Astrocyte of the cerebellum (primary cell): Measurements from ENCODE around the gene ZNF785.
"Not testable (repeated sequence)": the region's sequence is repeated elsewhere in the genome, so short reads cannot be mapped to it uniquely, and the experiment has no call there.

Experiments used
- DNase-seq: peaks from one replicate; pipeline ENCODE4 v3.0.0-alpha.2; 2011; ENCODE audit warnings: low read depth
- H3K4me3 ChIP-seq: 2 replicates; pipeline ENCODE4 v1.5.1; 2011; ENCODE audit warnings: mild to moderate bottlenecking, low read depth, low read length, moderate library complexity
- CTCF ChIP-seq: IDR thresholded peaks from 2 replicates; pipeline ENCODE4 v1.5.1; 2012; ENCODE audit warnings: low read length, low read depth, moderate library complexity, mild to moderate bottlenecking; ENCODE audit errors: missing control alignments
- in situ Hi-C: cut with HindIII; loops from 2 replicates; pipeline ENCODE4 v1.10.0; 2017; ENCODE audit warnings: low sequenced_read_pairs

The ZNF785 gene

GRCh38 chr16:30602616-30603277, 17.2 kb upstream of the ZNF785 start:
- TF ChIP-seq CTCF = no peak
- no peak overlapping the region for H3K4me3 ChIP-seq
- no peak for DNase-seq
- in situ Hi-C loops = no loop called here

GRCh38 chr16:30601966-30602365, 16.5 kb upstream of the ZNF785 start:
- DNase-seq = no peak
- no peak overlapping the region for H3K4me3 ChIP-seq
- in situ Hi-C loops = no loop called here
- no peak for TF ChIP-seq CTCF

GRCh38 chr16:30600929-30601328, 15.4 kb upstream of the ZNF785 start:
- no peak for TF ChIP-seq CTCF
- DNase-seq = no peak
- H3K4me3 ChIP-seq = no peak overlapping the region
- in situ Hi-C loops = no loop called here

GRCh38 chr16:30600215-30600614, 14.7 kb upstream of the ZNF785 start:
- in situ Hi-C loops = no loop called here
- no peak for TF ChIP-seq CTCF
- no peak overlapping the region for H3K4me3 ChIP-seq
- no peak for DNase-seq

- in situ Hi-C loops = no loop called here
- no peak for DNase-seq
- H3K4me3 ChIP-seq = no peak overlapping the region
- no peak for TF ChIP-seq CTCF
Observed at GRCh38 chr16:30592871-30593270, 7.4 kb upstream of the ZNF785 start.

- in situ Hi-C loops, DNase-seq, H3K4me3 ChIP-seq: not testable (repeated sequence)
Observed at GRCh38 chr16:30590869-30591268, 5.4 kb upstream of the ZNF785 start.

- H3K4me3 ChIP-seq, in situ Hi-C loops, DNase-seq: not testable (repeated sequence)
Observed at GRCh38 chr16:30589582-30589981, 4.1 kb upstream of the ZNF785 start.

GRCh38 chr16:30588651-30589050, 3.2 kb upstream of the ZNF785 start:
- DNase-seq = no peak
- in situ Hi-C loops = no loop called here
- no peak for TF ChIP-seq CTCF
- no peak overlapping the region for H3K4me3 ChIP-seq
